Ishikawa (cell line): Measurements from ENCODE around the gene LRRC28.

Experiments used
- CEBPB ChIP-seq: IDR thresholded peaks from 2 replicates; pipeline ENCODE4 v1.6.1; 2012
- CREB1 ChIP-seq: IDR thresholded peaks from 2 replicates; pipeline ENCODE4 v1.6.1; 2012; ENCODE audit warnings: low read depth
- EGR1 ChIP-seq: IDR thresholded peaks from 2 replicates; pipeline ENCODE4 v1.6.1; 2012
- EP300 ChIP-seq: IDR thresholded peaks from 2 replicates; pipeline ENCODE4 v1.6.1; 2012; ENCODE audit warnings: borderline replicate concordance
- FOXM1 ChIP-seq: IDR thresholded peaks from 2 replicates; pipeline ENCODE4 v1.6.1; 2012; ENCODE audit warnings: low read depth, borderline replicate concordance
- NFIC ChIP-seq: IDR thresholded peaks from 2 replicates; pipeline ENCODE4 v1.6.1; 2012
- RAD21 ChIP-seq: IDR thresholded peaks from 2 replicates; pipeline ENCODE4 v1.6.1; 2012; ENCODE audit warnings: low read depth
- TAF1 ChIP-seq: IDR thresholded peaks from 2 replicates; pipeline ENCODE4 v1.6.1; 2012; ENCODE audit warnings: low read depth, mild to moderate bottlenecking
- TCF12 ChIP-seq: IDR thresholded peaks from 2 replicates; pipeline ENCODE4 v1.6.1; 2012; ENCODE audit warnings: low read depth
- TEAD4 ChIP-seq: IDR thresholded peaks from 2 replicates; pipeline ENCODE4 v1.6.1; 2012
- YY1 ChIP-seq: IDR thresholded peaks from 2 replicates; pipeline ENCODE4 v1.6.1; 2012; ENCODE audit warnings: low read depth
- ZBTB7A ChIP-seq: IDR thresholded peaks from 2 replicates; pipeline ENCODE4 v1.6.1; 2012; ENCODE audit warnings: low read depth
- TF ChIP-seq, protein P1 (sequence below): IDR thresholded peaks from 2 replicates; pipeline ENCODE4 v1.6.1; 2012
- TF ChIP-seq, protein P2 (sequence below): IDR thresholded peaks from 2 replicates; pipeline ENCODE4 v1.6.1; 2012
- TF ChIP-seq, protein P3 (sequence below): IDR thresholded peaks from 2 replicates; pipeline ENCODE4 v1.6.1; 2012; ENCODE audit warnings: low read depth, mild to moderate bottlenecking

LRRC28 gene

DNA sequence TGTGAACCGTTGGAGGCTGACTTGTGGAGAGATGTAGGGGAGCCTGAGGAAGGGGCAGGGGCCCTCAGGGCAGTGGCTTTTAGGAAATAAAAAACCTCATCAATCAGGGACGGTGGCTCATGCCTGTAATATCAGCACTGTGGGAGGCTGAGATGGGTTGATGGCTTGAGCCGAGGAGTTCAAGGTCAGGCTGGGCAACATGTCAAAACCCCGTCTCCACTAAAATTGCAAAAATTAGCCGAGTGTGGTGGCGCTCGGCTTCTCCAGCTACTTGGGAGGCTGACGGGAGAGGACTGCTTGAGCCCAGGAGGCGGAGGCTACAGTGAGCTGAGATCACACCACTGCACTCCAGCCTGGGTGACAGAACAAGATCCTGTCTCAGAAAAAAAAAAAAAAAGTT is 9.5 kb upstream of the LRRC28 start:
- TF ChIP-seq, protein P1, sequence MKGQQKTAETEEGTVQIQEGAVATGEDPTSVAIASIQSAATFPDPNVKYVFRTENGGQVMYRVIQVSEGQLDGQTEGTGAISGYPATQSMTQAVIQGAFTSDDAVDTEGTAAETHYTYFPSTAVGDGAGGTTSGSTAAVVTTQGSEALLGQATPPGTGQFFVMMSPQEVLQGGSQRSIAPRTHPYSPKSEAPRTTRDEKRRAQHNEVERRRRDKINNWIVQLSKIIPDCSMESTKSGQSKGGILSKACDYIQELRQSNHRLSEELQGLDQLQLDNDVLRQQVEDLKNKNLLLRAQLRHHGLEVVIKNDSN, result no peak

DNA sequence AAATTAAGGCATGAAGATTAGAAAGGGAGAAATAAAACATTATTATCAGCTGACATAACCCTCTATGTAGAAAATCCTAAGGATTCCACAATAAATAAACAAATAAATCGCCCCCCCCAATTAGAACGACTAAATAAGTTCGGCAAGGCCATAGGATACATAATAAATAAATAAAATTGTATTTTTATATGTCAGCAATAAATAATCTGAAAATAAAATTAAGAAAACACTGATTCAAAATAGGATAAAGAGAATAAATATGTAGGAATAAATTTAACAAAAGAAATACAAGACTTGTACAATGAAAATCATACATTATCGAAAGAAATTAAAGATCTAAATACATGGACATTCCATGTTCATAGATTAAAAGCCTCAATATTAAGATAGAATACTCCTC is 7.0 kb upstream of the LRRC28 start:
- no peak for TF ChIP-seq NFIC
- no peak for TF ChIP-seq EP300
- no peak for TF ChIP-seq EGR1
- TF ChIP-seq, protein P2, sequence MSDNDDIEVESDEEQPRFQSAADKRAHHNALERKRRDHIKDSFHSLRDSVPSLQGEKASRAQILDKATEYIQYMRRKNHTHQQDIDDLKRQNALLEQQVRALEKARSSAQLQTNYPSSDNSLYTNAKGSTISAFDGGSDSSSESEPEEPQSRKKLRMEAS, result no peak
- no peak for TF ChIP-seq ZBTB7A
- TF ChIP-seq TEAD4, result no peak
- TF ChIP-seq CEBPB, result no peak
- TF ChIP-seq, protein P3, sequence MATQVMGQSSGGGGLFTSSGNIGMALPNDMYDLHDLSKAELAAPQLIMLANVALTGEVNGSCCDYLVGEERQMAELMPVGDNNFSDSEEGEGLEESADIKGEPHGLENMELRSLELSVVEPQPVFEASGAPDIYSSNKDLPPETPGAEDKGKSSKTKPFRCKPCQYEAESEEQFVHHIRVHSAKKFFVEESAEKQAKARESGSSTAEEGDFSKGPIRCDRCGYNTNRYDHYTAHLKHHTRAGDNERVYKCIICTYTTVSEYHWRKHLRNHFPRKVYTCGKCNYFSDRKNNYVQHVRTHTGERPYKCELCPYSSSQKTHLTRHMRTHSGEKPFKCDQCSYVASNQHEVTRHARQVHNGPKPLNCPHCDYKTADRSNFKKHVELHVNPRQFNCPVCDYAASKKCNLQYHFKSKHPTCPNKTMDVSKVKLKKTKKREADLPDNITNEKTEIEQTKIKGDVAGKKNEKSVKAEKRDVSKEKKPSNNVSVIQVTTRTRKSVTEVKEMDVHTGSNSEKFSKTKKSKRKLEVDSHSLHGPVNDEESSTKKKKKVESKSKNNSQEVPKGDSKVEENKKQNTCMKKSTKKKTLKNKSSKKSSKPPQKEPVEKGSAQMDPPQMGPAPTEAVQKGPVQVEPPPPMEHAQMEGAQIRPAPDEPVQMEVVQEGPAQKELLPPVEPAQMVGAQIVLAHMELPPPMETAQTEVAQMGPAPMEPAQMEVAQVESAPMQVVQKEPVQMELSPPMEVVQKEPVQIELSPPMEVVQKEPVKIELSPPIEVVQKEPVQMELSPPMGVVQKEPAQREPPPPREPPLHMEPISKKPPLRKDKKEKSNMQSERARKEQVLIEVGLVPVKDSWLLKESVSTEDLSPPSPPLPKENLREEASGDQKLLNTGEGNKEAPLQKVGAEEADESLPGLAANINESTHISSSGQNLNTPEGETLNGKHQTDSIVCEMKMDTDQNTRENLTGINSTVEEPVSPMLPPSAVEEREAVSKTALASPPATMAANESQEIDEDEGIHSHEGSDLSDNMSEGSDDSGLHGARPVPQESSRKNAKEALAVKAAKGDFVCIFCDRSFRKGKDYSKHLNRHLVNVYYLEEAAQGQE, result no peak
- no peak for TF ChIP-seq YY1

DNA sequence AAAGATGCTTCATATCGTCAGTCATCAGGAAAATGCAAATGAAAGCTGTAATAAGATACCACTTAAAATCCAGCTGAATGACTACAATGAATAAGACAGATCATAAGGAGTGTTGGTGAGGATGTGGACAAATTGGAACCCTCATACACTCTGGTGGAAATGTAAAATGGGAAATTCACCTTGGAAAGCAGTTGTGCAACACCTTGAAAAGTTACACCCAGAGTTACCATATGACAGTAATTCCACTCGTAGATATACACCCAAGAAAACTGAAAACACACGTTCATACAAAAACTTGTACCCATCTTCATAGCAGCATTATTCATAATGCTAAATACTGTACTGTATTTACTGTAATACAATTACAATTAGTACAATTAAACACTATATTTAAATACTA is 4.2 kb upstream of the LRRC28 start:
- TF ChIP-seq RAD21 (no peak), TCF12 (no peak), EP300 (no peak), FOXM1 (no peak), NFIC (no peak)
- TF ChIP-seq, protein P1, result no peak
- TF ChIP-seq, protein P2, result no peak

DNA sequence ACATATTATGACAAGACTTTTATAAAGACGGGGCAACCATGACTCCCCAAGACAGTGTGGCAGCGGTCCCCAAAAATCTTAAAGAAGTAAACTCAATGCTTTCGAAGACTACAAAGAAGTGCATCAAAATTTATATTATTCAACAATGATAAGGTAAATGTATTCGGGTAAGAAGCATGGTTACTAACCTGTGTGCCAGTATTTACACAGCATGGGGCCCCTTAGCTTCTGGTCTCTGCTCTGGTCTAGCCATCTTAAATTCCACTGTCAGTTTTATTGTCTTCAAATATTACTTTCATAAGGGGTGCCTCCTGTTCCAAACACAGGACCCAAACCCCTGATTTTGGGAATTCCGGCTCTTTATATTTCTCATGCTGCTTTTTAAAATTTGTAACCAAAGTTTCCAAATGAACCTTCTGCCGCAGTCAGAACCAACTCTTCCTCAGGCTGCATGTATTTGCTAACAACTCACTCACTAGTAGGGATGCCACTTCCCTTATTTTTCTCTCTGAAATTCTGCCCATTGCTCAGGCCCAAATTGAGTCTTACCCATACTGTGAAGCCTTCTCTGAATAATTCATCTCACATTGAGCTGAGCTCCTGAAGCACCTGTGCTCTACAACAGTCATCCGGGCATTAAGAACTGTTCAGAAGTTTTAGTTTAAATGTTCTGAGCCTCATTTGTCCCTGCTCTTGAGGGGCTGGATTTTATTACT is 3.1 kb upstream of the LRRC28 start:
- TF ChIP-seq, protein P1, result no peak
- TF ChIP-seq EGR1 (no peak), CEBPB (no peak), TAF1 (no peak), YY1 (no peak), NFIC (no peak), RAD21 (no peak), TEAD4 (no peak), EP300 (no peak), CREB1 (no peak), TCF12 (no peak), FOXM1 (no peak), ZBTB7A (no peak)
- TF ChIP-seq, protein P2, result no peak
- TF ChIP-seq, protein P3, result no peak

DNA sequence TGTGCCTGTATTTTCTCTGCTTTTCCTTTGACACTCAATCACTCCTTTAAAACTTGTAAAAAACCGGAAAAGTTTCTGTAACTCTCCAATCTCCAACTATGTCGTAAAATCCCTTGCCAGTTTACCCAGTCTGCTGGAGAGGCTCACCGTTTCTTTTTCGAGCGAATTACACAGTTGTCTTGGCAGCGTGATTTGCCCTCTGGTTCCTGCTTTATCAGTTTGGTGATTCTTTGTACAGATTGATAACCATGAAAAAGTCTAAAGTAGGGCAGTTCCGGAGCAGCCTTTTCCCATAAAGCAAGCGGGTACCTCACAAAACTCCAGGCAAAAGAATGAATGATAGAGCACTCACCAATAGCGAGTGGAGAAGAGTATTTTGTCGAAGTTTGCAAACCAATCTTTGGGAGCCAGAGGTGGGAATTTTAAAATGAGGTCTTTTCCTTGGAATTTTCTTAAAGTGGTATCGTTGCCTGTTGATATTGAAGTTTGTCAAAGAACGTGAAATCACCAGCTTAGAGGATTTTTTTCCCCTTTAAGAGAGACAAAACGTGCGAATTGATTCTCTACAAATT is 1.9 kb upstream of the LRRC28 start, which contains the start of gene TTC23:
TTC23 (minus strand) TSS at position 312 of the 572 bp plus-strand sequence. CDS start 20,869 bp downstream, outside the sequence.
- TF ChIP-seq RAD21 (no peak), CREB1 (peak; percentile 39; the same call in 1 of the 2 replicates), TEAD4 (0 out of 2 replicates have a peak, but pooled peaks have one; percentile 41), TAF1 (peak; percentile 25; the same call in 1 of the 2 replicates)
- TF ChIP-seq, protein P2, result peak; percentile 79
